GM13976 (cell line): ENCODE measurements around the gene SH3BP4.

ENCODE experiments used
- DNase-seq: peaks from one replicate; pipeline ENCODE4 v3.0.0; 2012; ENCODE audit warnings: low spot score
- CTCF ChIP-seq: IDR thresholded peaks from 2 replicates; pipeline ENCODE4 v1.5.1; 2012; ENCODE audit warnings: borderline replicate concordance, mild to moderate bottlenecking; ENCODE audit not compliant: insufficient read depth; ENCODE audit errors: extremely low read depth, missing control alignments, control extremely low read depth
- in situ Hi-C: fragments of 300-500 bp; cut with MboI; formaldehyde crosslinking; loops from one replicate; pipeline ENCODE4 v1.12.0; 2022; ENCODE audit warnings: low sequenced_read_pairs, mixed read lengths, inconsistent platforms; ENCODE audit not compliant: unreplicated experiment

SH3BP4 gene

GRCh38 chr2:234986390-234986789 lies 34.6 kb downstream of the SH3BP4 start:
- in situ Hi-C loops = no loop called here
- DNase-seq = no peak
- TF ChIP-seq CTCF = no peak

GRCh38 chr2:234986876-234987720 lies 35.3 kb downstream of the SH3BP4 start:
- TF ChIP-seq CTCF = no peak
- DNase-seq = no peak
- in situ Hi-C loops = no loop called here

GRCh38 chr2:234987754-234988153 lies 35.9 kb downstream of the SH3BP4 start:
- no peak for TF ChIP-seq CTCF
- in situ Hi-C loops = no loop called here
- no peak for DNase-seq

- no peak for DNase-seq
- in situ Hi-C loops = no loop called here
- TF ChIP-seq CTCF = no peak
These were observed 36.7 kb downstream of the SH3BP4 start for GRCh38 chr2:234988491-234988890.

- in situ Hi-C loops = no loop called here
- DNase-seq = no peak
- no peak for TF ChIP-seq CTCF
These were observed 37.4 kb downstream of the SH3BP4 start for GRCh38 chr2:234989183-234989701.

- in situ Hi-C loops = no loop called here
- DNase-seq = no peak
- no peak for TF ChIP-seq CTCF
These were observed 38.5 kb downstream of the SH3BP4 start for GRCh38 chr2:234990300-234990699.
